Fibroblast of pulmonary artery (primary cell): ENCODE data around the gene HRH2.

ENCODE experiments used
- DNase-seq: peaks from one replicate; pipeline ENCODE4 v3.0.0-alpha.2; 2010; ENCODE audit warnings: low read depth
- H3K4me3 ChIP-seq: replicated peaks from 2 replicates; pipeline ENCODE4 v1.5.1; 2011; ENCODE audit warnings: low read depth, mild to moderate bottlenecking, control low read depth, low read length, moderate library complexity
- CTCF ChIP-seq: IDR thresholded peaks from 2 replicates; pipeline ENCODE4 v1.5.1; 2011; ENCODE audit warnings: mild to moderate bottlenecking, control low read depth, low read length, inconsistent platforms; ENCODE audit errors: missing control alignments

Gene HRH2

GRCh38 chr5:175691761-175692160, 33.9 kb downstream of the HRH2 start:
- H3K4me3 ChIP-seq, result no peak overlapping the region
- no peak for DNase-seq
- TF ChIP-seq CTCF, result no peak

- no peak overlapping the region for H3K4me3 ChIP-seq
- no peak for TF ChIP-seq CTCF
Measured at GRCh38 chr5:175692235-175692995, 34.5 kb downstream of the HRH2 start.

GRCh38 chr5:175692996-175693710, 35.3 kb downstream of the HRH2 start:
- DNase-seq, result no peak
- TF ChIP-seq CTCF, result no peak
- H3K4me3 ChIP-seq, result no peak overlapping the region

More at GRCh38 chr5:175692235-175692995, 34.5 kb downstream of the HRH2 start:
- DNase-seq, result no peak

- no peak for DNase-seq
- H3K4me3 ChIP-seq, result no peak overlapping the region
- TF ChIP-seq CTCF, result no peak
Measured at GRCh38 chr5:175693741-175694140, 35.9 kb downstream of the HRH2 start.

- no peak overlapping the region for H3K4me3 ChIP-seq
- DNase-seq, result no peak
- no peak for TF ChIP-seq CTCF
Measured at GRCh38 chr5:175694371-175695160, 36.7 kb downstream of the HRH2 start.

- no peak for DNase-seq
- TF ChIP-seq CTCF, result no peak
- no peak overlapping the region for H3K4me3 ChIP-seq
Measured at GRCh38 chr5:175695161-175696126, 37.6 kb downstream of the HRH2 start.
